Activated naive CD8-positive, alpha-beta T cell treated with anti-CD3 and anti-CD28 coated beads, Interleukin-2, amount 10 ng/mL, durations not matched to agents 7 days and 5 days (primary cell): ENCODE measurements around the gene ST3GAL6. TPM values are rescaled to one million over a fixed set of nuclear protein-coding genes. Genes with fewer than 3 reads are reported as not detected.
A peak's percentile ranks its signal among the peaks of the same experiment; 100 is the strongest.

Source experiments
- ATAC-seq: fragments of 150-1000 bp; cut with Tn5 transposase; one replicate; pipeline ENCODE4 v1.10.0; 2021; ENCODE audit warnings: low read depth, moderate library complexity
- POLR2A ChIA-PET: fragments of 350-600 bp; sonication (Branson Sonifier 250); formaldehyde crosslinking; loops from one replicate; lab custom pipeline; 2021; ENCODE audit warnings: antibody characterized with exemption; lab: Charles Lee
- DNase-seq: peaks from one replicate; pipeline ENCODE4 v3.0.0; 2021
- H3K27ac Mint-ChIP-seq: one replicate; pipeline ENCODE4 v1.8.0; 2022; ENCODE audit warnings: mild to moderate bottlenecking, mixed read lengths
- H3K27me3 Mint-ChIP-seq: one replicate; pipeline ENCODE4 v1.8.0; 2022; ENCODE audit warnings: mild to moderate bottlenecking, moderate library complexity, mixed read lengths
- H3K36me3 Mint-ChIP-seq: one replicate; pipeline ENCODE4 v1.8.0; 2021; ENCODE audit warnings: mild to moderate bottlenecking, mixed read lengths
- H3K4me1 Mint-ChIP-seq: one replicate; pipeline ENCODE4 v1.8.0; 2021; ENCODE audit warnings: mixed read lengths
- H3K4me3 Mint-ChIP-seq: one replicate; pipeline ENCODE4 v1.8.0; 2022; ENCODE audit warnings: mild to moderate bottlenecking, moderate library complexity, mixed read lengths
- H3K9me3 Mint-ChIP-seq: one replicate; pipeline ENCODE4 v1.8.0; 2021; ENCODE audit warnings: mixed read lengths
- total RNA-seq, 2 experiments: library from RNA; stranded (reverse); gene quantifications; one replicate each; pipeline ENCODE4 v1.2.3, GENCODE V29; 2021

Gene ST3GAL6
- total RNA-seq, 2 experiments from 2014 or later, result 0.62 to 0.69 TPM

DNA sequence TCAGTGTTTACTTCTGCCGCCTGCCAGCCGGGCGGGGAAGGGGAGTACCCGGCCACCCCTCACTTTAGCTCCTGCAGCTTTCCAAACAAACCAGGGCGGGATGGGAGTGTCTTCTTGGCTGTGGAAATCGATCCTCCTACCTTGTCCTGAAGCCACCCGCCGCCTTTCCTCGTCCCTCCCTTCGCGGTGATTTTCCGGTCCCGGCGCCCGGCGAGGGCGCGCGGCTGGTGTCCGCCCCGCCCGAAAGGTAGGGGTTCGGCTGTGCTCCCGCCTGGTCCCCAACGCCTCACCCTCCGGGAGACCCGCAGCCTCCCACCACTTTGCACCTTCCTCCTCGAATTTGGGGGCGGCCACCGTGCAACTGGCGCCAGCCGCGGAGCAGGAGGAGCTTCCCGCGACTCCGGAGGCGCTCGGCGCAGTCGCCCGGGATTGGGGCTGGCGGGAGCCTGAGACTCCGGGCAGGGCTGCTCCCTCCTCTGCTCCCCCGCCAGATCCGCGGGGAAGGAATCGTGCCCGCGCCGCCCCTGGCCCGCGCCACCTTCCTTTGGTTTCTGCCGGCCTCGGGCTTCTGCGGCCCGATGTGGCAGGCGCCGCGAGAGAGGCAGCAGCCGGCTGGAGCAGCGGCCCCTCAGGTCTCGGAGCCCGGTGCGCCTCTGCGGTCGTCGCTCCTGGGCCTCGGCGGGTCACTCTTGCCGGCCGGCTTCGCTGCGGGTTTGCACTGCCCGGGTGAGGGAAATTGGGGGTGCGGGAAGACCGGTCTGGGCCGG lies 30.7 kb upstream of the ST3GAL6 start:
- no peaks in the 10 kb centered on the region for H3K36me3 Mint-ChIP-seq
- H3K27ac Mint-ChIP-seq, result no peak overlapping the region
- H3K4me1 Mint-ChIP-seq, result peaks cover 21% of the 10 kb centered on the region
- ATAC-seq (peak; percentile 53), DNase-seq (peak; percentile 53)
- H3K4me3 Mint-ChIP-seq, result peak overlapping the region; percentile 80
- POLR2A ChIA-PET, result no interaction called here
- no peaks in the 10 kb centered on the region for H3K9me3 Mint-ChIP-seq
- peaks cover 66% of the 10 kb centered on the region for H3K27me3 Mint-ChIP-seq

DNA sequence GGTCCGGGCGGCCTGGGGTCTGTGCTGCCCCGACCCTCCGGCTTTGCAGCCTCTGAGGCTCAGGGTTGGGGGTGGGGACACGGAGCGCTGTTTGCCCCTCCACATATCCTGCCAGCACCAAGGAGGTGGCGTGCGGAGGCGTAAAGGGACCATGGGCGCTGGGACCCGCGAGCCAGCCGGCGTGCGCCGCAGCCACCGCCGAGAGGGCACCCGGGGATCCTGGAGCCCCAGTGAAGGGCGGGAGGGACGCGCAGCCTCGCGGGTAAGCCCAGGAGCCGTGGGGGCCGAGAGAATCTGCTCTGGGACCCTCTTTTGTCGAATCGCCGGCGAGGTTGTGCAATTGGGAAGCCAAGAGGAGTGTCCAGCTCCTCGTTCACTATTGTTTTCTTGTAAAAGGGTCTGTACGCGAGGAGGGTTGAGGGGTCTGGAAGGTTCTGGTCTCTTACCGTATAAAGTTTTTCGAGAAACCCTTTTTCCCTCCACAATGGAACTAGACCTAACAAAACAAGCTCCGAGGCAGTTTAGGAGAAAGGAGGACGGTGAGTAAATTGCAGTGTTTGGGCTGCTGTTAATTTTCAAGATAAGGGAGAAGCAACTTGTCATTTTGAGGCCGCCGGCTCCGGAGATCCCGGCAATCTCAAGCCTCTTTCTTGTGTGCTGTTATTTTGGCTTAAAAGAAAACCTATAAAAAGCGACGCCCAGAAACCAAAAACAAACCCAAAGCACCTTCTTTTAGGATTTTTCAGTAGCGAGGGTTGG lies 29.9 kb upstream of the ST3GAL6 start:
- POLR2A ChIA-PET, result no interaction called here
- Mint-ChIP-seq H3K9me3 (no peaks in the 10 kb centered on the region), H3K36me3 (no peaks in the 10 kb centered on the region), H3K27ac (no peak overlapping the region), H3K27me3 (peaks cover 70% of the 10 kb centered on the region), H3K4me1 (peaks cover 21% of the 10 kb centered on the region), H3K4me3 (peak overlapping the region; percentile 80)
- peak; percentile 52 for DNase-seq
- ATAC-seq, result peak; percentile 49

DNA sequence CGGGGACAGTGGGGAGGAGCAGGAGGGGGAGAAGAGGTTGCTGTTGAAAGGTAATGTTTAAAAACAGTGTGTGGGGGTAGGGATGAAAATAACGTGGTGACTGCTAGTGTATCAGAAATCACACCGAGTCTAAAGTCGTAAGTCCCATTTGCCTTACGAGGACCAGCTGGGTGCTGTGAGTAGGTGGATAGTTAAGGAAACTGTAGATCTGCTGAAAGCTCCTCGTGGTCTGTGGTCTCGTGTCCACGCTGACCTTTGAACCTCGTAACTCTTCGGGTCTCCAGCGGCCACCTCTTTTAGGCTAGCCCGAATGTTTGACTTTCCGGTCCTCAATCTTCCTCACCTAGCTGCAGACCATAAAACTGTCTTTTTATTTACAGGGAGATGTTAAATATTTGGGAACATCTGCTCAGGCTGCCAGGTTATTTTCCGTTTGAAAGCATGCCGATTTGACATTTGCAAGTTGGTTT lies 29.3 kb upstream of the ST3GAL6 start:
- peak overlapping the region; percentile 80 for H3K4me3 Mint-ChIP-seq
- no peak overlapping the region for H3K27ac Mint-ChIP-seq
- DNase-seq (no peak), ATAC-seq (no peak)
- H3K9me3 Mint-ChIP-seq, result no peaks in the 10 kb centered on the region
- H3K4me1 Mint-ChIP-seq, result peaks cover 21% of the 10 kb centered on the region
- POLR2A ChIA-PET, result no interaction called here
- no peaks in the 10 kb centered on the region for H3K36me3 Mint-ChIP-seq
- peaks cover 71% of the 10 kb centered on the region for H3K27me3 Mint-ChIP-seq

DNA sequence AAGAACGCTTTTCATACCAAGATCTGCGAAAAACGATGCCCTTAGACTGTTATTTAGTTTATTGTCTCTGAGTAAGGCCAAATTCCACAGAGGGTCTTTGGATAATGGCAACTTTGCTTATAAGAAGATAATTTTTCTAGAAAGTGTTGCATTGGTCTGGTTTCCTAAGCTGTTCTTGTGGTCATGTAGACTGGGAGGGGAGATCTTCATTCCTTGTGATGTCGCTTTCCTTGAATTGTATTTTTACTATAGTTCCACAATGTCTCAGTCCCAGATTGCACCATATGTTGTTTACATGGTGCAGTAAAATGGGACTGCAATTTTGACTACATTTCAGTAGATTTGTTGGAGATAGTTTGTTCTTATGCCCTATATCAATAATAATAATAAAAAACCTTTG lies 28.8 kb upstream of the ST3GAL6 start:
- ATAC-seq (no peak), DNase-seq (no peak)
- Mint-ChIP-seq H3K4me1 (peaks cover 21% of the 10 kb centered on the region), H3K9me3 (no peaks in the 10 kb centered on the region), H3K27me3 (peaks cover 72% of the 10 kb centered on the region), H3K4me3 (peak overlapping the region; percentile 80), H3K36me3 (no peaks in the 10 kb centered on the region), H3K27ac (no peak overlapping the region)
- POLR2A ChIA-PET, result no interaction called here

DNA sequence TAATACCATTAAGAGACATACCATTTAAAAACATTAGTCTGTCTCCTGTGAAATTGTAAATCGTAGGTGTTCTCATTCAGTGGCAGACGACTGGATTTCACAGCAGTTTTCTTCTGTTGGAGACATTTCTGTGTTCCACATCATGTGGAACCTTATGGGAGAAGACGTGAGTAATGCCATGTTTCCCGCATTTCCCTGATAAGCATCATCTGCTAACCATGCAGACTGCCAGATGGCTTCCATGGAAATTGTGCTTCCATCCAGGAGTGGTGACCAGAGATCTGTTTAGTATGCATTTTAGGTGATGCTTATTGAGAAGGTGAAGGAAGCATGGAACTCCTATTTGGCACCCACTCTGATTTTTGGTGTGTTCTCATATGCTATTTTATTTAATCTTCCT lies 28.4 kb upstream of the ST3GAL6 start:
- Mint-ChIP-seq H3K4me1 (peaks cover 21% of the 10 kb centered on the region), H3K27me3 (peaks cover 72% of the 10 kb centered on the region), H3K36me3 (no peaks in the 10 kb centered on the region), H3K27ac (no peak overlapping the region), H3K9me3 (no peaks in the 10 kb centered on the region), H3K4me3 (no peak overlapping the region)
- POLR2A ChIA-PET, result no interaction called here
- ATAC-seq (no peak), DNase-seq (no peak)

DNA sequence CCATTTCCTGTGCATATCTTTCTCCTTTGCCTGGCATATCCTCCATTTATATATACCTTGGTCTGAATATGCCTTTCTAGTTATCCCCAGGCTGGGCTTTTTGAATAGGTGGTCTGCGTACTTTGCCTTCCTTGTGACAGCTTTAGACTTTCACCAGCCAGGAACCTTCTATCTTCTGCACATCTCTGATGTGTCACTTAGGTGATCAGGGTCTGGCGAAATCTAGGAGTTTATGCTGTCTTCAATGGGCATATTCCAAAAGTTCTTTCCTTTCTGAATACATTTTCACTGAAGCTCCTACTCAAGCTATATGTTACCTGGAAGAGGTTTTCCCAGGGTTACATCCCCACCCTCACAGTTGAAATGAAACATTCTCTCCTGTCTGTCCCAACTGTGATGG lies 27.8 kb upstream of the ST3GAL6 start:
- peaks cover 21% of the 10 kb centered on the region for H3K4me1 Mint-ChIP-seq
- H3K27me3 Mint-ChIP-seq, result peaks cover 72% of the 10 kb centered on the region
- DNase-seq (no peak), ATAC-seq (no peak)
- H3K9me3 Mint-ChIP-seq, result no peaks in the 10 kb centered on the region
- H3K4me3 Mint-ChIP-seq, result no peak overlapping the region
- no peaks in the 10 kb centered on the region for H3K36me3 Mint-ChIP-seq
- POLR2A ChIA-PET, result no interaction called here
- H3K27ac Mint-ChIP-seq, result no peak overlapping the region

DNA sequence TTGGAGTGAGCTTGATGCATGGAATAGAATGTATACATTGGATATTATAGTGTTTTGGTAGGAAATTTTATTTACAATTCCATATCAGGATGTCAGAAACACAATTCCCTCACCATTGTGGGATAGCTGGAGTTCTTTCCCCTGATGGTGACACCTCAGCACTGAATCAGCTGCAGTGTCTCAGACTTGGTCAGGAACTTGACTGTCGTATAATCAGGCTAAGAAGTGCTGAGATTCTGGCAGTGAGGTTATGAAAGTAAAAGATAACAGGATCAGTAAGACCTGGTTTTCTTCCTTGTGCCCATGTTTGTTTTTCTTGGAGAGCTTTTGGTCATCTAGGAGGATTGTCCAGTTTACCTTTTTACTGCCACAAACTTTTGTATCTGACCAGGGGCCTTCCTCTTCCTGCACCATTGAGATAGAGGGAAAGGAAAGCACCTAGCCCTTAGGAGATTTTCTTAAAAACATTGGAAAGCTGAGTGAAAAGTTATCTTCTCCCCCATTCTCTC lies 27.3 kb upstream of the ST3GAL6 start:
- POLR2A ChIA-PET, result no interaction called here
- Mint-ChIP-seq H3K27me3 (peaks cover 69% of the 10 kb centered on the region), H3K9me3 (no peaks in the 10 kb centered on the region), H3K36me3 (no peaks in the 10 kb centered on the region), H3K27ac (no peak overlapping the region), H3K4me1 (peaks cover 17% of the 10 kb centered on the region), H3K4me3 (no peak overlapping the region)
- ATAC-seq, result no peak
- DNase-seq, result no peak

DNA sequence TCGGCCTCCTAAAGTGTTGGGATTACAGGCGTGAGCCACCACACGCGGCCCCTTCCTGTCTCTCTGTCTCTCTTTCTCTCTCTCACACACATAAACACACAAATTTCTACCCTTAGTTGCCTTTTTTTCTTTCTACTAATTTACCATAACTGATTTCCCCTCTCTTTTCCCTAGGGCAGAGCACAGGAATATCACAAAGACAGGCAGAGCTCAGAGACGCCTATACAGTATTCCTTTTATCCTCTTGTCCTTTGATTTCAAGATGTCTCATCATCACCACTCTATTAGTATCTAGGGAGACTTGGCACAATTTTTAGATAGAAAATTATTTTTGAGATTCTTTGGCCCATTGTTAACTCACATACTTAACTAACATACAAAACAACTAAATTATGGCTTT lies 25.8 kb upstream of the ST3GAL6 start:
- Mint-ChIP-seq H3K27ac (no peak overlapping the region), H3K4me3 (no peak overlapping the region), H3K4me1 (peaks cover 13% of the 10 kb centered on the region), H3K27me3 (peaks cover 58% of the 10 kb centered on the region), H3K36me3 (no peaks in the 10 kb centered on the region), H3K9me3 (no peaks in the 10 kb centered on the region)
- POLR2A ChIA-PET, result no interaction called here
- no peak for DNase-seq
- no peak for ATAC-seq

DNA sequence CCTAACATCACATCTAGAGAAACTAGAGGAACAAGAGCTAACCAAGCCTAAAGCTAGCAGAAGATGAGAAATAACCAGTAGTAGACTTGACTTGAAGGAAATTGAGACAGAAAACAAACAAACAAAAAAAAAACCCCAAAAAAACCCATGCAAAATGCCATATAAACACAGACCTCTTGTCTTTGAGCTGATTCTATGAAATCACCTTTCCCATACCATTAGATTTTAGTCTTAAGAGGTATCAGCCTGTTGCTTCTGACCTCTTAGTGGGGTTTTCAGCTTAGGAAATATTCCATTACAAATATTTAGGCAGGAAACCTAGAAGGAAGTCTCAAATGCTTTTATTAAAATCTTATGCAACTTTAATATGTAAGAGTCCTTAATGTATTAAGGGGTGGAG lies 23.9 kb upstream of the ST3GAL6 start:
- Mint-ChIP-seq H3K4me1 (peaks cover 1% of the 10 kb centered on the region), H3K36me3 (no peaks in the 10 kb centered on the region), H3K27ac (no peak overlapping the region), H3K9me3 (no peaks in the 10 kb centered on the region), H3K4me3 (no peak overlapping the region), H3K27me3 (peaks cover 43% of the 10 kb centered on the region)
- DNase-seq, result no peak
- POLR2A ChIA-PET, result no interaction called here
- ATAC-seq, result no peak

DNA sequence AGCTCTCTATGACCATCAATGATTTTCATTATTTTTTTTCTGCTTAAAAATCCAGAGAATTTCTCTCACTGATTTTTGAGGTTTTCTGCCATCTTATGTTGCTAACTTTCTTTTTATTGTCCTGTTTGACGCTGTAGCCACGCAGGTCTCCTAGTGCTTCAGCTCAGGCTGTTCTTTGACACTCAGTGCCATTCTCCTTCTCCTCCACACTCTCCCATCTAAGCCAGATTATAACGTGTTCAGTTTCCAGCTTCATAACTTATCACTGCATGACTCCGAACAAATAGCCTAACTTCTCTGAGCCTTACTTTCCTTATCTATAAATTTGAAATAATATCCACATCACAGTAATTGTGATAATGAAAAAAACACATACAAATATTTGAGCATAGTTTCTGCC lies 22.8 kb upstream of the ST3GAL6 start:
- ATAC-seq (no peak), DNase-seq (no peak)
- no peak overlapping the region for H3K27ac Mint-ChIP-seq
- no peaks in the 10 kb centered on the region for H3K9me3 Mint-ChIP-seq
- POLR2A ChIA-PET, result no interaction called here
- H3K4me1 Mint-ChIP-seq, result no peaks in the 10 kb centered on the region
- H3K4me3 Mint-ChIP-seq, result no peak overlapping the region
- H3K27me3 Mint-ChIP-seq, result peaks cover 32% of the 10 kb centered on the region
- H3K36me3 Mint-ChIP-seq, result no peaks in the 10 kb centered on the region

DNA sequence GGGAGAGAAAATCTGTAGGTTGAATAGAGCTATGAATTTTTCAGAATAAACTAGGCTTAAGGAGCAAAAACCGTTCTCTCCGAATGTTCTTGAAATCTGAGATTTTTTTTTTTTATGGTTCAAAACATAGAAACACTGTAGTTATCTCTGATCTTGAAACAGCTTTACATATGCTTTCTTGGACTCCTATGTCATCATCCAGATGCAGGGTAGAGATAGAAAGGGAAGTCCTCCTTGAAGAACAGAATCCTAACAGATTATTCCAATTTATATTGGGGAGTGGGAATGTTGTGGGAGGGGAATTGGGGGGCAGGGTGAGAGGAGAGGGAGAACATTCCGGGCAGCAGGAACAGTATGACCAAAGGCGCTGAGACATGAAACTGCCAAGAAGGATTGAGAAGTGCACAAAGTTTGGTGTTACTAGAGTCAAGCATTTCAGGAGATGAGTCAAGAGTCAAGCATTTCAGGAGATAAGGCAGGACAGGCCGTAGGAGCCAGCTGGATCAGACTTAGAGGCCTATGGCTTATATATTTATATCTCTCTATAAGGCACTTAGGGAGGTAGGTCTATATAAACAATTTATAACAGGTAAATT lies 21.9 kb upstream of the ST3GAL6 start:
- no peak for ATAC-seq
- no peaks in the 10 kb centered on the region for H3K36me3 Mint-ChIP-seq
- H3K4me1 Mint-ChIP-seq, result no peaks in the 10 kb centered on the region
- H3K27me3 Mint-ChIP-seq, result peaks cover 26% of the 10 kb centered on the region
- no peak overlapping the region for H3K27ac Mint-ChIP-seq
- H3K9me3 Mint-ChIP-seq, result no peaks in the 10 kb centered on the region
- no peak for DNase-seq
- H3K4me3 Mint-ChIP-seq, result no peak overlapping the region
- POLR2A ChIA-PET, result no interaction called here

DNA sequence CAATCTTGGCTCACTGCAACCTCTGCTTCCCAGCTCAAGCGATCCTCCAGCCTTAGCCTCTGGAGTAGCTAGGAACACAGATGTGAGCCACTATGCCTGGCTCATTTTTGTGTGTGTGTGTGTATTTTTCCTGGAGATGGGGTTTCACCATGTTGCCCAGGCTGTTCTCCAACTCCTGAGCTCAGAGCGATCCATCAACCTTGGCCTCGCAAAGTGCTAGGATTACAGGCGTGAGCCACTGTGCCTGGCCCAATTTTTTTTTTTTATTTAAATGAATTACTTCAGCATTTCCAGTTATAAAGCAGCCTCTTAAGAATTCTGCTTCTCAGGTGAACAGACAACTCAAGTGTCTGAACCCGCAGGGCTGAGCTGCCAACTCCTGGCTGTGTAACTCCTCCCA lies 20.1 kb upstream of the ST3GAL6 start:
- no peaks in the 10 kb centered on the region for H3K4me1 Mint-ChIP-seq
- POLR2A ChIA-PET, result no interaction called here

DNA sequence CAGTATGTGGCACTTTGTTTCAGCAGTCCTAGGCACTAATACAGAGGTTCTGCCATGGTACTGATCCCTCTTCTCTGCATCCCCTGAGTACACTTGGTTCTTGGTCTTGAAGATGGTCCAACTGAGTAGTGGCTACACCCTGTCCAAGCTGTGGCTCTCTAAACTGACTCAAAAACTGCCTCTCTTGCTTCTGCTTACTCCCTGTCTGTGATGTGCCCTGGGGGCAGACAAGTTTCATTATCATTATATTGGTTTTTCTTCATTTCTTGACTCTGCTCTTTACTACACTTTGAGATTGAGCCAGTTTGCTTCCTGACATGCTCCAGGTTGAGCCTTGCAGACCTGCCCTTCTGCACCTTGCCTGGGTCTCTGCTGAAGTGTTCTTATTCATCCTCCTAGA lies 18.9 kb upstream of the ST3GAL6 start:
- H3K4me3 Mint-ChIP-seq, result no peak overlapping the region
- H3K27ac Mint-ChIP-seq, result no peak overlapping the region
- POLR2A ChIA-PET, result no interaction called here
- ATAC-seq (no peak), DNase-seq (no peak)
- no peaks in the 10 kb centered on the region for H3K36me3 Mint-ChIP-seq
- no peaks in the 10 kb centered on the region for H3K4me1 Mint-ChIP-seq
- no peaks in the 10 kb centered on the region for H3K9me3 Mint-ChIP-seq
- peaks cover 11% of the 10 kb centered on the region for H3K27me3 Mint-ChIP-seq

More for the DNA sequence above, 20.1 kb upstream of the ST3GAL6 start:
- H3K27ac Mint-ChIP-seq, result no peak overlapping the region
- DNase-seq, result no peak
- no peaks in the 10 kb centered on the region for H3K9me3 Mint-ChIP-seq
- H3K36me3 Mint-ChIP-seq, result no peaks in the 10 kb centered on the region
- no peak overlapping the region for H3K4me3 Mint-ChIP-seq
- ATAC-seq, result no peak
- peaks cover 20% of the 10 kb centered on the region for H3K27me3 Mint-ChIP-seq
